GM18861 (cell line): ENCODE results near the gene SDHA.
"Not testable (repeated sequence)": the region's sequence is repeated elsewhere in the genome, so short reads cannot be mapped to it uniquely, and the experiment has no call there.

ENCODE experiments used
- ATAC-seq: cut with Tn5 transposase; IDR thresholded peaks from one replicate; pipeline ENCODE4 v1.9.1; 2021; ENCODE audit not compliant: unreplicated experiment

Gene SDHA

GRCh38 chr5:296954-297353, 78.8 kb downstream of the SDHA start:
- not testable (repeated sequence) for ATAC-seq

DNA sequence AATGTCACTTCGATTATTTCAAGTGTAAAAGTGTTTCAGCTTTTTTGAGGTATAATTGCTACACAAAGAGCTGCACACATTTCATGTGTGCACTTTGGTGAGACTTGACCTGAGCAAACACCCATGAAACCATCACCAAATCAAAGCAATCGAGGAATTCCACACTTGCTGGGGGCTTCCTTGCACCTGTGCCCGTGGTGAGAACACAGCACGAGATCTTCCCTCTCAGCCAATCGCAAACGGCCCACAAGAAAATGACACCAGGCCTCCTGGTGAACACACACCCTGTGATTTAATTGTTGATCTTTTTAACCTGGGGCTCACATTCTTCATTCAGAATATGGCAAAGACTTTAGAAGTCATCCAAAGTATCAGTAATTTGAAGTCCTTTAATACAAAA, 79.3 kb downstream of the SDHA start:
- ATAC-seq, result not testable (repeated sequence)

GRCh38 chr5:297991-298736, 80.0 kb downstream of the SDHA start:
- ATAC-seq, result not testable (repeated sequence)

DNA sequence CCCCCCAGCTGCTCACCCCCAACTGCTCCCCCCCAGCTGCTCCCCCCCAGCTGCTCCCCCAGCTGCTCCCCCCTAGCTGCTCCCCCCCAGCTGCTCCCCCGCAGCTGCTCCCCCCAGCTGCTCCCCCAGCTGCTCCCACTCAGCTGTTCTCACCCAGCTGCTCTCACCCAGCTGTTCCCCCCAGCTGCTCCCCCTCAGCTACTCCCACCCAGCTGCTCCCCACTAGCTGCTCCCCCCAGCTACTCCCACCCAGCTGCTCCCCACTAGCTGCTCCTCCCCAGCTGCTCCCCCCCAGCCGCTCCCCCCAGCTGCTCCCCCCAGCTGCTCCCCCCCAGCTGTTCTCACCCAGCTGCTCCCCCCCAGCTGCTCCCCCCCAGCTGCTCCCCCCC, 80.6 kb downstream of the SDHA start:
- no peak for ATAC-seq

GRCh38 chr5:299921-300320, 81.8 kb downstream of the SDHA start:
- not testable (repeated sequence) for ATAC-seq

GRCh38 chr5:300691-301435, 82.7 kb downstream of the SDHA start:
- ATAC-seq, result not testable (repeated sequence)

DNA sequence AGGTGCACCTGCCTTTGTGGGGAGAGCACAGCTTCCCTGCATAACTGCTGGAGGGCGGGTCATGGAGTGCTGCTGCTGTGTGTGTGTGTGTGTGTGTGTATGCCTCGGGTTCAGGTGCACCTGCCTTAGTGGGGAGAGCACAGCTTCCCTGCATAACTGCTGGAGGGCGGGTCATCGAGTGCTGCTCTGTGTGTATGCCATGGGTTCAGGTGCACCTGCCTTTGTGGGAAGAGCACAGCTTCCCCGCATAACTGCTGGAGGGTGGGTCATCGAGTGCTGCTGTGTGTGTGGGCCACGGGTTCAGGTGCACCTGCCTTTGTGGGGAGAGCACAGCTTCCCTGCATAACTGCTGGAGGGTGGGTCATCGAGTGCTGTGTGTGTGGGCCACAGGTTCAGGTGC, 84.3 kb downstream of the SDHA start:
- not testable (repeated sequence) for ATAC-seq

GRCh38 chr5:302966-303365, 84.8 kb downstream of the SDHA start:
- ATAC-seq, result no peak

GRCh38 chr5:303741-304140, 85.6 kb downstream of the SDHA start:
- not testable (repeated sequence) for ATAC-seq

DNA sequence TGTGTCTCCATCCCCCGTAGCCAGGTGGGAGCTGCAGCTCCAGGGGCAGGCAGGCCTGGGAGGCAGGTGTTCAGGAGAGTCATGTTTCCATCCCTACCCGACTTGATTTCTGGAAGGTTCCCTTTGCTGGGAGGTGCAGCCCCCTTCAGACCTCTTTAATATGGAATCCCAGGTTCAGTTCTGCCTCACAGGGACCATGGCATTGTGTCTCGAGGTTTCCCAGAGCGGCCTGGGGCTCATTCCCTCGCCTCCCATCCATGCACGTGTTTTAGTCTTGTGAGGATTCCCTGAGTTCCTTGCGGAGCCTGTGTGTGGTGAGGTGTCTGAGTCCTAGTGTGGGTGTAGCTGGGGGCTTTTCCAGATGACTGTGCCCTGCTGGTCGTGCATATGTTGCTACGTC, 86.9 kb downstream of the SDHA start:
- ATAC-seq, result no peak

DNA sequence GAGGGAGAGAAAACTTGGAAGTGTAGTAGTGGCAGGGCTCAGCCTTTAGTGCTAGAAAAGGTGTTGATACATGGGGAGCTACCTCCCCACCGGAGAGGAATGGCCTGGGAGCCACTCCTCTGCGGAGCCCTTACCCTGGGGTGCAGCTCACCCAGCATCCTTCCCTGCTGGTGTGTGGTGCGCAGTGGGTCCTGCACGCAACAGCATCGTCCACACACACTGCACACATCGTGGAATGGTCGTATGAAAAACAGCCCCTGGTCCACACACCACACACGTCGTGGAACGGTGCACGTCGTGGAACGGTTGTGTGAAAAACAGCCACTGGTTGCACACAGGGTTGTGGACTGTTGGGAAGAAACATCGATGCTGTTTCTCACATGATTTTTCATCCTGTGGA, 87.3 kb downstream of the SDHA start:
- no peak for ATAC-seq

DNA sequence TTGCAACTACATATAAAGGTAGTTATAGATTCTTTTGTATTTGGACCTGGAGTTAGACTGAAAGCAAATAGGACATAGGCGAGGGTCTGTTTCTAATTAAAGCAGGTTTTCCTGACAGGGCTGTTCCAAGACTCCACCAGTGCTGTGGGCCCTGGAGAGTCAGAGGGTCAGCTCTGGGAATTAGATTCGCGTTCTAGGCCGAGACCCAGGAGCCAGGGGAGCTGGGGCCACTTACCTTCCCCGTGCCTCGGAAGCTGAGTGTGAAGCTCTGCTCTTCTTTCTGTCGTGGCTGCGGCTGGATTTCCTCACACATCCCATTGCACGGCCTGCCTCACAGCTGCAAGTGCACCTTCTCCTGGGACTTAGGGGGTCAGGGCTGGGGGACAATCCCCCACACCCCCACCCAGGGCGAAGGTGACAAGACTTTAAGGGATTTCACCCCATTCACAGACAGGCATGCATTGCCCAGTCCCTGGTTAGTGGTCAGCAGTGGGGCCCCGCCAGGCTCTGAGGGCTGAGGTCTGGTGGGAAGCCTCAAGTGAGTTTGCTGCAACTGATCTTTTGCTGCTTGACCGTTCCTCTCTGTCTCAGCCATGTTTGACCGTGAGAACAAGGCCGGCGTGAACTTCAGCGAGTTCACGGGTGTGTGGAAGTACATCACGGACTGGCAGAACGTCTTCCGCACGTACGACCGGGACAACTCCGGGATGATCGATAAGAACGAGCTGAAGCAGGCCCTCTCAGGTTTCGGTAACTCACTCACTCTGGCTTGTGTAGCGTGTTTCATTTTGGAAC, 88.1 kb downstream of the SDHA start:
- ATAC-seq, result no peak
